Caco-2 (cell line): ENCODE data around the gene CTCFL. TPM values are rescaled to one million over a fixed set of nuclear protein-coding genes. Genes with fewer than 3 reads are reported as not detected.

Experiments used
- BruUV-seq: library from RNA; stranded (reverse); fragments of 400-500 nt; replicated peaks from 2 replicates; lab custom pipeline; 2021; lab: Mats Ljungman, UMichigan
- CTCF ChIA-PET: fragments of 300-600 bp; sonication (Branson Sonifier 250); formaldehyde crosslinking; loops from one replicate; lab custom pipeline; 2022; ENCODE audit warnings: antibody characterized with exemption; lab: Charles Lee
- POLR2A ChIA-PET: fragments of 300-600 bp; sonication (Branson Sonifier 250); formaldehyde crosslinking; loops from one replicate; lab custom pipeline; 2022; ENCODE audit warnings: antibody characterized with exemption; lab: Charles Lee
- DNase-seq, 2 experiments: peaks; one replicate each; pipeline versions ENCODE4 v3.0.0 to v3.0.0-alpha.2; 2020 to 2022
- H3K27me3 ChIP-seq: replicated peaks from 2 replicates; pipeline ENCODE4 v1.6.0; 2011; ENCODE audit warnings: low read length; ENCODE audit not compliant: control insufficient read depth, insufficient read depth
- H3K36me3 ChIP-seq: 2 replicates; pipeline ENCODE4 v1.5.1; 2011; ENCODE audit warnings: low read length; ENCODE audit not compliant: control insufficient read depth, insufficient read depth
- H3K4me1 ChIP-seq: fragments of 250-450 bp; sonication (Bioruptor Pico); 2 replicates; pipeline ENCODE4 v1.5.1; 2020; ENCODE audit warnings: mild to moderate bottlenecking
- H3K4me3 ChIP-seq: 2 replicates; pipeline ENCODE4 v1.5.1; 2011; ENCODE audit warnings: low read depth, mild to moderate bottlenecking, control low read depth, low read length
- H3K9me3 ChIP-seq: fragments of 250-450 bp; sonication (Bioruptor Pico); 2 replicates; pipeline ENCODE4 v1.5.1; 2020; ENCODE audit warnings: mild to moderate bottlenecking, moderate library complexity
- H3K27ac Mint-ChIP-seq: one replicate; pipeline ENCODE4 v1.8.0; 2022; ENCODE audit warnings: mixed read lengths; ENCODE audit not compliant: unreplicated experiment
- H3K27me3 Mint-ChIP-seq: one replicate; pipeline ENCODE4 v1.8.0; 2022; ENCODE audit warnings: mixed read lengths; ENCODE audit not compliant: insufficient read depth, unreplicated experiment
- H3K36me3 Mint-ChIP-seq: one replicate; pipeline ENCODE4 v1.8.0; 2022; ENCODE audit warnings: mild to moderate bottlenecking, mixed read lengths; ENCODE audit not compliant: insufficient read depth, unreplicated experiment
- H3K4me1 Mint-ChIP-seq: one replicate; pipeline ENCODE4 v1.8.0; 2022; ENCODE audit warnings: low read depth, mixed read lengths; ENCODE audit not compliant: unreplicated experiment
- H3K4me3 Mint-ChIP-seq: one replicate; pipeline ENCODE4 v1.8.0; 2022; ENCODE audit warnings: mild to moderate bottlenecking, moderate library complexity, mixed read lengths; ENCODE audit not compliant: unreplicated experiment
- H3K9me3 Mint-ChIP-seq: one replicate; pipeline ENCODE4 v1.8.0; 2022; ENCODE audit warnings: mixed read lengths; ENCODE audit not compliant: unreplicated experiment
- CTCF ChIP-seq, 2 experiments: fragments of 200-600 bp in 1 of 2; IDR thresholded peaks; 1 replicate in 1 of 2; 2 replicates in 1 of 2; pipeline versions ENCODE4 v1.5.1 to v1.8.0; 2011 to 2022; ENCODE audit warnings: antibody characterized with exemption in 1 of 2, control low read depth in 1 of 2, inconsistent platforms in 1 of 2, low read depth in 1 of 2, low read length in 1 of 2, mild to moderate bottlenecking in 1 of 2, moderate library complexity in 1 of 2; ENCODE audit not compliant: insufficient read depth in 1 of 2, severe bottlenecking in 1 of 2, unreplicated experiment in 1 of 2
- intact Hi-C: fragments of 100-400 bp; cut with micrococcal nuclease; formaldehyde crosslinking; loops from one replicate; pipeline ENCODE4 v1.10.0; 2022; ENCODE audit not compliant: unreplicated experiment
- total RNA-seq: library from RNA; stranded (reverse); gene quantifications from 2 replicates; pipeline ENCODE4 v1.2.3, GENCODE V29; 2022

Gene CTCFL
- total RNA-seq, 1 experiment from 2014 or later: not detected

GRCh38 chr20:57571782-57572416 lies 47.0 kb upstream of the CTCFL start:
- Mint-ChIP-seq H3K4me1 (no peaks in the 10 kb centered on the region), H3K27ac (no peak overlapping the region), H3K4me3 (no peak overlapping the region), H3K9me3 (no peaks in the 10 kb centered on the region), H3K36me3 (no peaks in the 10 kb centered on the region), H3K27me3 (peaks cover 11% of the 10 kb centered on the region)
- no peaks in the 10 kb centered on the region for H3K27me3 ChIP-seq
- no peak for TF ChIP-seq CTCF (IDR thresholded peaks at IDR 0.05; ENCODE audit: insufficient read depth in 1 of 2, low read depth in 1 of 2, low read length in 1 of 2, severe bottlenecking in 1 of 2, unreplicated experiment in 1 of 2)
- intact Hi-C loops: no loop called here
- H3K9me3 ChIP-seq: no peaks in the 10 kb centered on the region
- no TSS peak for BruUV-seq
- POLR2A ChIA-PET: no interaction called here
- H3K36me3 ChIP-seq: no peaks in the 10 kb centered on the region
- no peak overlapping the region for H3K4me3 ChIP-seq
- no peak for DNase-seq
- no peaks in the 10 kb centered on the region for H3K4me1 ChIP-seq
- CTCF ChIA-PET: interaction anchor here (0.6 kb wide), 3 partner anchors 23 to 721 kb away, joined by 6 to 9 read pairs (median 7); no protein-coding TSS in a partner anchor

- no peaks in the 10 kb centered on the region for H3K27me3 ChIP-seq
- no peak overlapping the region for H3K4me3 Mint-ChIP-seq
- no peaks in the 10 kb centered on the region for H3K9me3 ChIP-seq
- intact Hi-C loops: no loop called here
- no TSS peak for BruUV-seq
- H3K4me1 ChIP-seq: no peaks in the 10 kb centered on the region
- TF ChIP-seq CTCF (IDR thresholded peaks at IDR 0.05; ENCODE audit: insufficient read depth in 1 of 2, low read depth in 1 of 2, low read length in 1 of 2, severe bottlenecking in 1 of 2, unreplicated experiment in 1 of 2): no peak
- no peak for DNase-seq
- peaks cover 11% of the 10 kb centered on the region for H3K27me3 Mint-ChIP-seq
- no peak overlapping the region for H3K4me3 ChIP-seq
- H3K36me3 ChIP-seq: no peaks in the 10 kb centered on the region
- ChIA-PET POLR2A (no interaction called here), CTCF (interaction anchor here (0.6 kb wide), 2 partner anchors 24 to 262 kb away, joined by 6 to 9 read pairs; no protein-coding TSS in a partner anchor)
- no peaks in the 10 kb centered on the region for H3K9me3 Mint-ChIP-seq
- no peak overlapping the region for H3K27ac Mint-ChIP-seq
- no peaks in the 10 kb centered on the region for H3K36me3 Mint-ChIP-seq
- H3K4me1 Mint-ChIP-seq: no peaks in the 10 kb centered on the region
Observed at GRCh38 chr20:57570920-57571319, 46.0 kb upstream of the CTCFL start.

GRCh38 chr20:57570145-57570850 lies 45.4 kb upstream of the CTCFL start:
- no peaks in the 10 kb centered on the region for H3K9me3 ChIP-seq
- Mint-ChIP-seq H3K4me3 (no peak overlapping the region), H3K9me3 (no peaks in the 10 kb centered on the region), H3K27me3 (peaks cover 11% of the 10 kb centered on the region), H3K27ac (no peak overlapping the region), H3K4me1 (no peaks in the 10 kb centered on the region), H3K36me3 (no peaks in the 10 kb centered on the region)
- ChIA-PET POLR2A (no interaction called here), CTCF (no interaction called here)
- DNase-seq: no peak
- intact Hi-C loops: no loop called here
- BruUV-seq: no TSS peak
- no peaks in the 10 kb centered on the region for H3K36me3 ChIP-seq
- H3K27me3 ChIP-seq: no peaks in the 10 kb centered on the region
- no peaks in the 10 kb centered on the region for H3K4me1 ChIP-seq
- TF ChIP-seq CTCF (IDR thresholded peaks at IDR 0.05; ENCODE audit: insufficient read depth in 1 of 2, low read depth in 1 of 2, low read length in 1 of 2, severe bottlenecking in 1 of 2, unreplicated experiment in 1 of 2): no peak
- no peak overlapping the region for H3K4me3 ChIP-seq
